GM19397 (cell line): ENCODE results near the gene PVRIG.
"Not testable (repeated sequence)": the region's sequence is repeated elsewhere in the genome, so short reads cannot be mapped to it uniquely, and the experiment has no call there.

ENCODE experiments used
- ATAC-seq: cut with Tn5 transposase; IDR thresholded peaks from one replicate; pipeline ENCODE4 v1.9.1; 2021; ENCODE audit warnings: mild to moderate bottlenecking, moderate library complexity; ENCODE audit not compliant: unreplicated experiment

PVRIG gene

DNA sequence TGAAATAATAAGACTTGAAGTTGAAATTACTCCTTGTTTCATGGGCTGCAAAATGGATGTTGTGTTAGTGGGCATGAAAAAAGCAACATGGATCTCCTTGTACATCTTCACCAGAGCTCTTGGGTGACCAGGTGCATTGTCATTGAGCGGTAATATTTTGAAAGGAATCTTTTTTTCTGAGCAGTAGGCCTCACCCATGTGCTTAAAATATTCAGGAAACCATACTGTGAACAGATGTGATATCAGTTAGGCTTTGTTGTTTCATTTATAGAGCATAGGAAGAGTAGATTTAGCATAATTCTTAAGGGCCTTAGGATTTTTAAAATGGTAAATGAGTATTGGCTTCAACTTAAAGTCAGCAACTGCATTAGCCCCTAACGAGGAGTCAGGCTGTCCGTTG lies 26.8 kb upstream of the PVRIG start:
- no peak for ATAC-seq

DNA sequence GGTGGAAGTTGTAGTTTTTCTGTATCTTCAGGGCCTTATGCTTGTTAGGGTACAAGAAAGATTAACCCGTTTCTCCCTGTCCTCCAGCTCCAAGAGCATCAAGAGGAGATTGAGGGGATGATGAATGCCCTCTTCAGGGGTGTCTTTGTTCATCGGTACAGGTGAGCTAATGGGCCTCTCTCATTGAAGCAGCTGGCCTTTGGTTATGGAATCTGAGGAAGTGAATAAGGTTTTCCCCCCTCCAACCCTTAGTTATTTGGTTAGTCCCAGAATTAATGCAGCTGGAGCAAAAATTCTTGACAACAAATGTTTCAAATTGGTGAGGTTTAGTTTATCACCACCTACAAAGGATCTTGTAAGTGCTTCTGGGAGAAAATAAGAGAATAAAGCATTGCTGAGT lies 24.5 kb upstream of the PVRIG start:
- no peak for ATAC-seq

DNA sequence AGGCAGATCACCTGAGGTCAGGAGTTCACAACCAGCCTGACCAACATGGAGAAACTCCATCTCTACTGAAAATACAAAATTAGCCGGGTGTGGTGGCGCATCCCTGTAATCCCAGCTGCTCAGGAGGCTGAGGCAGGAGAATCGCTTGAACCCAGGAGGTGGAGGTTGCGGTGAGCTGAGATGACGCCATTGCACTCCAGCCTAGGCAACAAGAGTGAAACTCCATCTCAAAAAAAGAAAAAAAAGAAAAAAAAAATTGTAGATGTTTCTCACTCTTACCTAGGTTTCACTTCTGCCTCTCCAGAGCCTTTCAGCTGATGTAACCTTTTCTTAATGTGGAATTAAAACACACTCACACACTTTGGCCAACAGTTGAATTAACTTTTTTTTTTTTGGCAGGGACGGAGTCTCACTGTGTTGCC lies 23.8 kb upstream of the PVRIG start:
- ATAC-seq: not testable (repeated sequence)

DNA sequence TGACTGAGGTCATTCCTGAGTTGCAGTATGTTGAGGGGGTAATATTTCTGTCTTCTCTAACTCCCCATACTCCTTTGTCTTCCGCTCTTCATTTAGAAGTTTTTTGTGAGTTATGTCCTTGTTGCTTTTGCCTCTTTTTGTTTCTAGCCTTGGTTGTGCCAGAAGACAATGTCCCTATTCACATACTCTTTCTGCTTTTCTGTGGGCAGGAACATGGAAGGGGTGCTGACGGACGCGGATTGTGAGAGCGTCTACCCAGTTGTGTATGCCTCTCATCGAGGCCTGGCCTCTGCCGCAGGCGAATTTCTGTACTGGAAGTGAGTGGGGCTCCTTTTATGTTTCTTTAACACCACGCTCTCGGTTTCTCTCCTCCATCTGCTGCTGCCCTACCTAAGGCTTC lies 21.5 kb upstream of the PVRIG start:
- ATAC-seq: no peak

DNA sequence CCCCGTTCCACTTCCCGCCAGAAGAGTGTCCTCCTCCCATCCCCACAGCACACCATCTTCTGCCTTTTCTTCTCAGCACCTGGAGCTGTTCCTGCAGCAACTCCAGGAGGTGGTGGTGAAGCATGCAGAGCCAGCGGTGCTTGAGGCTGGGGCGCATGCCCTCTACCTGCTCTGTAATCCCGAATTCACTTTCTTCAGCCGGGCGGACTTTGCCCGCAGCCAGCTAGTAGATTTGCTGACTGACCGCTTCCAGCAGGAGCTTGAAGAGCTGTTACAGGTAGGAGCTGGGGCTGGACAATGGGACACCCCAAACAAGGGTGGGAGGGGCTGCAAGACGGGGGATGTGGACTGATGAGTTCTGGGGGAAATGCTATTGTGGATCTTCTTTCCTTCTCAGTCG lies 19.1 kb upstream of the PVRIG start:
- ATAC-seq: no peak

DNA sequence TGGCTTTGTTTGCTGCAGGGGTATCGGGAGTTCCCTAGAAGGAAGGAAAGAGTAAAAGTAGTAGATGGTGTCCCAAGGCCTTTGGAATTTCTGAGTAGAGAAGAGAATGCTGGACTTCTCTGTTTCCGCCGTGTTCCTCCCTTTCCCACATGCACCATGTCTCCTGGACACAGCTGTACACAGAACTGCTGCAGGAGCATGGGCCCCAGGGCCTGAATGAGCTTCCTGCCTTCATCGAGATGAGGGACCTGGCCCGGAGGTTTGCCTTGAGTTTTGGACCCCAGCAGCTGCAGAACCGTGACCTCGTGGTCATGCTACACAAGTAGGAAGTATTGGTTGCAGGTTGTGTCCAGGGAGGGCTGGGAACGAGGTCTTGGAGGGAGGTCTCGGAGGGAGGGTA lies 15.3 kb upstream of the PVRIG start:
- ATAC-seq: no peak

DNA sequence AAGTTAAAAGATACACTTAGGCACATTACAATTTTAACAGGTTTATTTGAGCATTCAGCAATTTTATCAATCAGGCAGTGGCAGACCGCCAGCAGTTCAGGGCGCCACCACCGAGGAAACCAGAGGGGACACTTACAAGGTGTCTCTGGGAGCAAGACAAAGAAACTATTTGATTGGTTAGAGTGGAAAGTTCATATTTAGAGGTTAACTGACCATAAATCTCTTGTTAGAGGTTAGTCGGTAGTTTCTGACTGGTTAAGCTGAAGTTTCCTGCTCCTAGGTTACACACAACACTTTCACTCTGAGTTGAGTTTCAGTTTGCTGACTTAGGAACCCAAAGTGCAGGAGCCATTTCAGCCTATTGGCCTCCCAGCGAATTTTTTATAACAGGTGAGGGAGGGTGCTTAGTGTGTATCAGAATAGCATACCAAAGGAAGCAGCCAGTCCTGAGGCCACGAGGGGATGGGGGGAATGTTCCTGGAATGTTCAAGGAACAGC lies 10.8 kb upstream of the PVRIG start:
- ATAC-seq: peak; percentile 62

DNA sequence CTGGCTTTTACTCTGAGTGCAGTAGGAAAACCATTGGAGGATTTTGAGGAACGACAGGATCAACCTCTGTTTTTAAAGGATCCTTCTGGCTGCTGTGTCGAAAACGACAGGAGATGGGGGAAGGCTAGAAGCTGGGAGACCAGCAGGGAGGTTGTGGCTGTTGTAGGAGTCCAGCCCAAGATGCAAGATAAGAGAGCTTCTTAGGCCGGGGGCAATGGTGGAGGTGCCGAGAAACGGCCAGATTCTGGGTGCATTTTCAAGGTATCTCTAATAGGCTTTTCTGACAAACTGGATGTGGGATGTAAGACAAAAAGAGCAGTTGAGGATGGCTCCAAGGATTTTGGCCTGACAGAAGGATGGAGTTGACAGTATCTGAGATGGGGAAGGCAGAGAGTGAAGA lies 10.3 kb upstream of the PVRIG start:
- ATAC-seq: no peak

DNA sequence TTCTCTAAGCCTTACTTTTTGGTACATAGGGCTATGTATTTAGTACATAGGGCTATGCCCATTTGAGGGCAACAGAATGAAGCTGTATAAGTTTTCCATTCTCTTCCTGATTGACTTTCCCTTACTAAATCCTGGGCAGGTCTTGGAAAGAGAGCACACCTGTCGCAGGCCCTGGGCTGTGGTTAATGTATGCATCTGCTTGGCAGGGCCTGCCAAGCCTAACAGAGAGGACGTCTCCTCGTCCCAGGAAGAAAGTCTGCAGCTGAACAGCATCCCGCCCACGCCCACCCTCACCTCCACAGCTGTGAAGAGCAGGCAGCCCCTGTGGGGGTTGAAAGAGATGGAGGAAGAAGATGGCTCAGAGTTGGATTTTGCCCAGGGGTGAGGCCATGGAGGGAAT lies 8.9 kb upstream of the PVRIG start:
- no peak for ATAC-seq

DNA sequence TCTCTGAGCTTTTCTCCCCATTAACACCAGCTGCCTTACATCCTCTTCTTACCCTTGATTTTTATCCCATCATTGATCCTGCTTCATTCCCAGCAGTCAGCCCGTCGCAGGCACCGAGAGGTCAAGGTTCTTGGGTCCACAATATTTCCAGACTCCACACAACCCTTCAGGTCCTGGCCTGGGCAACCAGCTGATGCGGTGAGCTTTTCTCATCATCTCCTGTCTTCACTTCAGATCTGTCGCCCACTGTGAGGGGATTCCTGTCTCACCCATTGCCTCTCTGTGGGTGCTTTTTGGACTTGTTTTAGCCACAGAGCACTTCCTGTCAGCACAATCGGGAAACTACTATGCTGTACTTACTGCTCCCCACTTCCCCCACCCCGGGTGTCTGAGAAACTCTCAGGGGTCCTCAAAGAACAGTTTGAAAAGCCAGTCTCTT lies 8.4 kb upstream of the PVRIG start:
- ATAC-seq: no peak

DNA sequence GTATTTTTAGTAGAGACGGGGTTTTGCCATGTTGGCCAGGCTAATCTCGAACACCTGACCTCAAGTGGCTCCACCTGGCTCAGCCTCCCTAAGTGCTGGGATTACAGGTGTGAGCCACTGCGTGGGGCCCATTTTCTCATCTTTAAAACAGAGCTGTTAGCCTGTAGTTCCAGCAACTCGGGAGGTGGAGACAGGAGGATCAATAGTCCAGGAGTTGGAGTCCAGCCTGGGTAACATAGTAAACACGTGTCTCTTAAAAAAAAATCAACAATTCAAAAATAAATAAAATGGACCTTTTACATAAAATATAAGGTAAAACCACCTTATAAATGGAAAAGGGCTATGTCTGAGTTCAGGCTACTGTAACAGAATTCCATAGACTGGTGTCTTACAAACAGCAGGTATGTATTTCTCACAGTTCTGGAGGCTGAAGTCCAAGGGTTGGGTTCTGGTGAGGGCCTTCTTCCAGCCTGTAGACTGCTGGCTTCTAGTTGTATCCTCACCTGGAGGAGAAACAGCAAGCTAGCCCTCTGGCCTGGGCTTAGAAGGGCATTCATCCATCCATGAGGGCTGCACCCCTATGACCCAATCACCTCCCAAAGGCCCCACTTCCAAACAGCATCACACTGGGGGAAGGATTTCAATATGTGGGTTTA lies 7.0 kb upstream of the PVRIG start:
- ATAC-seq: no peak

DNA sequence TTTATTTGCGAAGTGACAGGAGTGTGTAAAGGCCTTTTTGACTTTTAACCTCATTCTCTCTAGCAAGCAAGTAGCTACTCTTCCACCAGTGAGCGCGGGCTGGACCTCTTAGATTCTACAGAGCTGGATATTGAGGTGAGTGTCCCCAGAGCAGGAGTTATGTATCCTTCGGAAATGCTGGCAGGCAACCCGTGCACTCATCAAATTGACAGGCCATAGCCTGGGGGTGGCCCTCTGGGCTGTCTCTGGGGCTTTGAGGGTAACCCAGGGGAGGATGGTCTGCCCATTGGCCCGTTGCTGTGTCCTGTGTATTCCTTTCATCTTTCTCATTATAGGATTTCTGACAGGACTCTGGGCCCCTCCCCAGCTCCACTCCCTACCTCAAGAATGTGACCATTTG lies 6.1 kb upstream of the PVRIG start:
- ATAC-seq: no peak

DNA sequence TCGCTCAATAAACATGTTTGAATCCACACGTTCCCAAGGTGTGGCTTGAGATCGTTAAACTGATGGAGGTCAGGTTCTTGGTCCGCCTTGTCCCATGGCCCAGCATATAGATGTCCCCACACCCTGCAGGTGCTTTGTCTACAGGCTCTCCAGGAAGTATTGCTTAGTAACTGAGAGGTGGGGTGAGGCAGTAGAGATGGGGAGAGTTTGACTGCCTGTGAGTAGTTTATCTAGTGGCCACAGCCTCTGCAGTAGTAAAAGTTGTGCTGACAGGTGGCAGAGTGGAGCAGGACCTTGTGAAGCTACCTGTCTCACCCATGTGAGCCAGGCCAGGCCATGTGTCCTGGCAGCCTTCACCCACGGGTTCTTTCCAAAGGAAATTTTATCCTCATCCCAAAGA lies 5.4 kb upstream of the PVRIG start:
- not testable (repeated sequence) for ATAC-seq

DNA sequence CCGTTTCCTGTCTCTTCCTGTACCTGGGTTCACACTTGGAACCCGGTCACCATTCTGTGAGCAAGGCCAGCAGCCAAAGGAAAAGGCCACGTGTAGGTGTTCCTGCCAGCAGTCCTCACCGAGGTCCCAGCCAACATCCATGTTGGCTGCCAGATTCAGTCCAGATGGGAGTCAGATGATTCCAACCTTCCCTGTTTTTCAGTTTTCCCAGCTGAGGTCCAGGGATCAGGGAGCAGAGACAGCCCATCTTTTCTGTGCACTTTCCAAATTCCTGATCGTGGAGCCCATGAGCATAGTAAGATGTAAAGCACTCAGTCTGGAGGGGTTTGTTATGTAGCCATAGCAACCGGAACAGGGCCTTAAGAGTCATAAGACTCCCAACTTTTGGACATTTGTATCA lies 3.9 kb upstream of the PVRIG start:
- ATAC-seq: no peak

DNA sequence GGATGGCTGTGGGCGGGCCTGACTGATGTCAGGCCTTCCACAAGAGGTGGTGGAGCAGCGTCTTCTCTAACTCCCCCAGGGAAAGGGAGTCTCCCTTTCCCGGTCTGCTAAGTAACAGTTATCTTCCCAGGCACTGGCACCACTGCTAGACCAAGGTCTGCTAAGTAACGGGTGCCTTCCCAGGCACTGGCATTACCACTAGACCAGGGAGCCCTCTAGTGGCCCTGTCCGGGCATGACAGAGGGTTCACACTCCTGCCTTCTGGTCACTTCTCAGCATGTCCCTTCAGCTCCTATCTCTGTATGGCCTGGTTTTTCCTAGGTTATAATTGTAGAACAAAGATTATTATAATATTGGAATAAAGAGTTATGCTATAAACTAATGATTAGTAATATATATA lies 1.8 kb upstream of the PVRIG start:
- ATAC-seq: peak; percentile 5

DNA sequence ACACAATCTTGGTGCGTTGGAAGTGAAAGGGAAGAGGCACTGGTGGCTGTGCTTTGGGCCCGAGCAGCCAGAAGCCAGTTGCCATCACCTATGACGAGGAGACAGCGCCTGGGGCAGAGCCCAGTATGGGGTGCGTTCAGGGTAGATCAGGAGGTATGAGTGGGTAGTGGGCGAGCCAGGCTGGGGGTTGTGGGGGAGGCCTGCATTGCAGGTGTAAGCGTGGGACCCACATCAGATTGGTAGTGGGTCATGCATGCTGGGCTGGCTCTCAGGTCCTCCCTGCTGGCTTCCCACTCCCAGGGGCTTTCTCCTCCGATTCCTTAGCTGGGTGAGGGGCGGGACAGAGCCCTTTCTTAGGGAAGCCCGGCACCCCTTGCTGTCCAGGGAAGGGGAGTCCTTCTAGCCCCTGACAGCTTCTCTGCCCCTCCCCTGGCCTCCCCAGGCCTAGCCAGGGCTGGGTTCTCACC lies 445 bp upstream of the PVRIG start:
- ATAC-seq: no peak

DNA sequence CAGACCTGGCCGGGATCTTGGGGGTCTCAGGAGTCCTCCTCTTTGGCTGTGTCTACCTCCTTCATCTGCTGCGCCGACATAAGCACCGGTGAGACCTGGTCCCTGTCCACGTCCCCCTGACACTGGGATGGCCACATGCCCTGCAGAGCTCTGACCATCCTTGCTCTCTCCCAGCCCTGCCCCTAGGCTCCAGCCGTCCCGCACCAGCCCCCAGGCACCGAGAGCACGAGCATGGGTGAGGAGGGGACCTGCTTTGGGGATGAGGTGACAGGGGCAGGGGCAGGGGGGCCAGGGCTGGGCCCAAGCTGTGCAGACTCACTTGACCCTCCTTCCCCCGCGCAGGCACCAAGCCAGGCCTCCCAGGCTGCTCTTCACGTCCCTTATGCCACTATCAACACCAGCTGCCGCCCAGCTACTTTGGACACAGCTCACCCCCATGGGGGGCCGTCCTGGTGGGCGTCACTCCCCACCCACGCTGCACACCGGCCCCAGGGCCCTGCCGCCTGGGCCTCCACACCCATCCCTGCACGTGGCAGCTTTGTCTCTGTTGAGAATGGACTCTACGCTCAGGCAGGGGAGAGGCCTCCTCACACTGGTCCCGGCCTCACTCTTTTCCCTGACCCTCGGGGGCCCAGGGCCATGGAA lies 959 bp downstream of the PVRIG start:
- ATAC-seq: peak; percentile 2

DNA sequence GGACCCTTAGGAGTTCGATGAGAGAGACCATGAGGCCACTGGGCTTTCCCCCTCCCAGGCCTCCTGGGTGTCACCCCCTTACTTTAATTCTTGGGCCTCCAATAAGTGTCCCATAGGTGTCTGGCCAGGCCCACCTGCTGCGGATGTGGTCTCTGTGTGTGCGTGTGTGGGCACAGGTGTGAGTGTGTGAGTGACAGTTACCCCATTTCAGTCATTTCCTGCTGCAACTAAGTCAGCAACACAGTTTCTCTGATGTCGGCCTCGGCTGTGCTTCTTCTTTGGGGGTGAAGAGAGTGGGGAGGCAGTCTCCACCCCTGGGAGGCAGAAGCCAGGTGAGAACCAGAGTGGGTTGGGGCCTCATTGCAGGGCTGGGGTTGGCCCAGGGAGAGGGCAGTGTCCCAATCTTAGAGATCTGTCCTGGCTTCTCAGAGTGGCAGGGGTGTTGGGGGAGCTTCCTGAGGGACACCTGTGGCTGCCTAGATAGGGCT lies 1.5 kb downstream of the PVRIG start:
- ATAC-seq: peak; percentile 46

DNA sequence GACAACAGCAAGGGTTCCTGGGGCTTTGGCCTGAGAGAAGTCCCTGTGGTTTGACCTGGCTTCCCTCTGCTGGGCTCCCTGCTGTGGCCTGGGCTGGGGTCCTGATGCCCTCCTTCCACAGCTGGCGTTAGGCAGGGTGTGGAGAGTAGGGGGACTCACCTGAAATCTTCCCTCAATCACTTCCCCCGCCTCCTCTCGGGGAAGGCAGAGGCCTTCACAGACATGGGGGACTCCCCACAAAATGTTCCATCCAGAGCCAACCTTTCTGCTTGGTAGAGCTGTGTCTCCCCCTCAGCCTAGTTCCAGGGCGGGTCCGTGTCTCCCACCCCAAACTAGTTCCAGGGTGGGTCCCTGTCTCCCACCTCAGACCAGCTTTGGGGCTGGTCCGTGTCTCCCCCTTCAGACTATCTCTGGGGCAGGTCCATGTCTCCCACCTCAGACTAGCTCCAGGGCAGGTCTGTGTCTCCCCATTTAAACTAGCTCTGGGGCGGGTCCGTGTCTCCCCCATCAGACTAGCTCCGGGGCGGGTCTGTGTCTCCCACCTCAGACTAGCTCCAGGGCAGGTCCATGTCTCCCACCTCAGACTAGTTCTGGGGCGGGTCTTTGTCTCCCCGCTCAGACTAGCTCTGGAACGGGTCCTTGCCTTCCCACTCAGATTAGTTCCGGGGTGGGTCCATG lies 2.2 kb downstream of the PVRIG start:
- ATAC-seq: no peak

DNA sequence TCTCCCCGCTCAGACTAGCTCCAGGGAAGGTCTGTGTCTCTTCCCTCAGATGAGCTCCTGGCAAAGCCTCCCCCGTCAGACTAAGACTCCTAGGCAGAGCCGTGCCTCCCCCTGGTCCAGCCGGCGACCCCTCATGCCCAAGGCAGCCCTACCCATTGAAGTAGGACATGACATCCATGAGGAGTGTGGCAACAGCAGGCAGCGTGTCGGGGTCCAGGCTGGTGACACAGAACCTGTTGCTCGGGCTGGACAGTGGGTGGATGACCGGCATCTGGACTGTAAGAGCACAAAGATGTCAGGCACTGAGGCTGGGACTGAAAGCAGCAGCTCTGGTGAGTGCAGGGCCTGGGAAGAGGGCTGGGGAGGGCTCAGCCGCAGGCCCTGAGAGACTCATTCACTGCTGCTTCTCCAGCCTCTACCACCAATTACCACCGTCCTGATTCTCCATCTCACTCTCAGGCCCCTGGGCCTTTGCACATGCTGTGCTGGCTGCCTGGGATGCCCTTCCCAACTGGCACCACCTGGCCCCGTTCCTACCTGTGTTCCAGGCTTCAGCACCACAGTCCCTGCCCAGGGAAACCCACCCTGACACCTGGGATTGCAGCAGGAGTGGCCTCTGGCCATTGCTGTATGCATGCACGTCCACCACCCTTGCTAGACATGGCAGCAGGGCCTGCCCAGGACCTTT lies 2.8 kb downstream of the PVRIG start:
- no peak for ATAC-seq

DNA sequence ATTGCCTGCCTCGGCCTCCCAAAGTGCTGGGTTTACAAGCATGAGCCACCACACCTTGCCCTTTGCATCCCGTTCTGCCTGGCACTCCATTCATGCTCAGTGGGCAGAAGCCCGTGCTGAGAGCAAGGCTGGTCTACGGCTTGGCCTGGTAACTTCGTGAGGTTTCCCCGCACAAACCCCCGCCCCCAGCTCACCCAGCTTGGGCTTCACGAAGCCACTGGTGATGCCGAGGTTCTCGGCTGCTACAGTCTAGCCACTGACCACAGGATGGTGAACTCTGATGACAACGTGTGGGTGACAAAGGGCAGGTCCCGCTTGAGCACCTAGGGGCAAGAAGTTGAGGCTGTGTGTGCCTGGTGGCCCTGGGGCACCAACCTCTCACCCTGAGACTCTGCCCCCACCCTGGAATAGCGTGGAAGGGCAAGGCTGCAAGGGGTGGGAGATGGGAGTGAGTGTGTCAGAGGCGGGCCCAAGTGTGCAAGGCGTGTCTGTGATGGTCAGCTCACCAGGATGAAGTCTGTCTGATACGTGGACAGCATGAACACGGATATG lies 3.7 kb downstream of the PVRIG start:
- ATAC-seq: not testable (repeated sequence)
